ENCODE measurements around the gene TM9SF3. TPM values are rescaled to one million over a fixed set of nuclear protein-coding genes. Genes with fewer than 3 reads are reported as not detected.

TM9SF3 gene
- total and polyA plus RNA-seq, 2 of the 4 experiments (the other 2 are of a cell fraction) = 33.7 to 61.8 TPM

DNA sequence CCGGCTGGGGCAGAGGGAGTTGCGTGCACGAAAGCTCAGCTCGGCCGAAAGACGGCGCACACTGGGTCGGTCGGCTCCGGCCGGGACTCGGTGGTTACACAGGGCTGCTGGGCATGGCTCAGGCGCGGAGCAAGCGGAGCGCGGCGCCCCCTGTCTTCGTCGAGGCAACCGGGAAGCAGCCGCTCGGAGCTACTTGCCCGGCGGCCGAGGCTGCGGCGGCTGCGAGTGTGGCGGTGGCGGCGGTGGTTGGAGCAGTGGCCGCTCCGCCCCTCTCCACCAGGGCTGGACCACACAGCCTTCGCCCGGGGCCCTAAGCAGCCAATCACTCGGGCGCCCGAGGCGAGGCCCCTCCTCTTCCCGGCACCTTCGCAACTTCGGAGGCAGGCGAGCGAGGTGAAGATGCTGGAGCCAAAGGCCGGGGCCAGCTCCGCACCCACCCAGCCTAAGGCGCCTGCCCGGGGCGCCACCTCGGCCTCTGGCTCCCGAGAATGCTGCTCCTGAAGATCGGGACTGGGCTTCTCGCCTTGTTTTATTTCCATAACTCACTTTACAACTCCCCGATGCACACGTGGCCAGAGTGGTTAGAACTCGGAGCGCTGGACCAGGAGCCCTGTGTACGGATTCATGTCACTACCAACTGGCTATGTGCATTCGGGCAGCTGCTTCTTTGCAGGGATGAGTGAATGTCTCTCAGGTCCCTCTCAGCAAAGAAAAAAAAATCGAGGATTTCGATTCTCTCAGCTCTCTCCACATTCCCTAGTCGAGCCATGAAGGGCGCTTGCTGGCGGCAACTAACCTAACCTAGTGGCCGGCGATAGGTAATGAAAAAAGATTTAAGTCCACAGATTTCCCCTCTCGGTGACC lies 72.9 kb downstream of the TM9SF3 start, which contains the start of gene TLL2:
TSS of gene TLL2 (minus strand) at position 229 of the 864 bp plus-strand sequence. CDS start 241 bp downstream, outside the sequence.
- peaks cover 16% of the 10 kb centered on the region; the same call in 1 of the 2 replicates for H4K20me1 ChIP-seq (ENCODE audit: insufficient read depth, low read length)
- H4K91ac ChIP-seq (ENCODE audit: insufficient read depth, low read depth, low read length) = no peak within 1 kb of the TSS
- H2BK15ac ChIP-seq (ENCODE audit: low read depth, low read length) = no peak within 1 kb of the TSS
- ChIA-PET CTCF (interaction anchor here (0.8 to 2.2 kb wide), 6 partner anchors 9 to 142 kb away, joined by 3 to 9 read pairs (median 4); no protein-coding TSS in a partner anchor), POLR2A (ENCODE audit: unreplicated experiment) (no interaction called here)
- H3K14ac ChIP-seq (replicated peaks; ENCODE audit: low read depth, low read length) = no peak within 1 kb of the TSS
- peak within 1 kb of the TSS; percentile 90 for H2AFZ ChIP-seq (replicated peaks; ENCODE audit: low read length, poor library complexity)
- H3K23ac ChIP-seq (ENCODE audit: low read depth, low read length) = no peak within 1 kb of the TSS
- no peaks in the 10 kb centered on the region for H3K9me3 ChIP-seq (ENCODE audit: control insufficient read depth, insufficient read depth, low read length)
- H2BK120ac ChIP-seq (ENCODE audit: low read depth, low read length) = no peak within 1 kb of the TSS
- no peaks in the 10 kb centered on the region; the same call in 1 of the 2 replicates for H3K4me1 ChIP-seq (ENCODE audit: control insufficient read depth, insufficient read depth, low read length)
- peak; percentile 95 for ATAC-seq (ENCODE audit: low read depth)
- H3K9me1 ChIP-seq (ENCODE audit: insufficient read depth, low read length) = peaks cover 8% of the 10 kb centered on the region; the same call in 1 of the 2 replicates
- H3K56ac ChIP-seq (ENCODE audit: extremely low read depth, insufficient read depth, low read length) = no peak within 1 kb of the TSS
- no peak within 1 kb of the TSS for H3K27ac ChIP-seq (ENCODE audit: insufficient read depth, low read length)
- H3K36me3 ChIP-seq (ENCODE audit: control insufficient read depth, insufficient read depth, low read length) = peaks cover 3% of the 10 kb centered on the region; the same call in 1 of the 2 replicates
- no peak within 1 kb of the TSS for H3K18ac ChIP-seq (ENCODE audit: low read depth, low read length)
- H2BK20ac ChIP-seq (ENCODE audit: low read depth, low read length) = no peak within 1 kb of the TSS
- dilution Hi-C loops (cut with HindIII; ENCODE audit: low sequenced_read_pairs, unreplicated experiment) (no loop called here), intact Hi-C loops (cut with micrococcal nuclease) (loop anchor here (1.0 to 5.0 kb wide), 4 partner anchors 139 to 318 kb away; partner anchors contain the start of gene LCOR), in situ Hi-C loops (cut with MboI; ENCODE audit: low sequenced_read_pairs) (loop anchor here (10.0 kb wide), 1 partner anchor 119 kb away; no protein-coding TSS in a partner anchor)
- peak; percentile 84 for DNase-seq
- 0 out of 4 replicates have a peak, but pooled peaks cover 0 to 6% of the 10 kb centered on the region in 2 experiments for H3K79me1 ChIP-seq (ENCODE audit: low read depth in 1 of 2, low read length in 2 of 2)
- H3K4me2 ChIP-seq (ENCODE audit: low read depth, low read length) = peak within 1 kb of the TSS; percentile 90
- peaks cover 21% of the 10 kb centered on the region for H3K27me3 ChIP-seq (ENCODE audit: control insufficient read depth, insufficient read depth, low read length)
- no peak within 1 kb of the TSS for H3K9ac ChIP-seq (ENCODE audit: low read depth, low read length)
- no peak within 1 kb of the TSS for H2BK5ac ChIP-seq (ENCODE audit: low read depth, low read length, poor library complexity, severe bottlenecking)
- no peak within 1 kb of the TSS for H4K5ac ChIP-seq (ENCODE audit: low read depth, low read length)
- H3K4me3 ChIP-seq (ENCODE audit: insufficient read depth, low read depth, low read length) = peak within 1 kb of the TSS; percentile 32
- WGBS, 2 experiments (ENCODE audit: extremely low coverage in 2 of 2, insufficient read length in 1 of 2) = 1% methylated on average over 19 of the region's 68 CpGs; no CpG with 5 or more reads in 1 of the 2 experiments
- no TSS peak for BruUV-seq (replicated peaks)
- H3K4ac ChIP-seq (ENCODE audit: low read depth, low read length) = no peak within 1 kb of the TSS
- H2AK5ac ChIP-seq (ENCODE audit: low read depth, low read length) = no peak within 1 kb of the TSS
- peak within 1 kb of the TSS; percentile 35 for H2AK9ac ChIP-seq (replicated peaks; ENCODE audit: low read depth, low read length, poor library complexity)
- H4K8ac ChIP-seq (ENCODE audit: low read depth in 2 of 2, low read length in 2 of 2) = no peak within 1 kb of the TSS
- TF ChIP-seq FOS (IDR thresholded peaks at IDR 0.05; ENCODE audit: low read depth, low read length) (no peak; the same call in 1 of the 2 replicates), MAZ (IDR thresholded peaks at IDR 0.05; ENCODE audit: borderline replicate concordance, low read depth, low read length) (no peak), MXI1 (IDR thresholded peaks at IDR 0.05; ENCODE audit: borderline replicate concordance, low read depth, low read length) (no peak), ELK1 (IDR thresholded peaks at IDR 0.05; ENCODE audit: borderline replicate concordance, low read depth, low read length) (no peak), RFX5 (IDR thresholded peaks at IDR 0.05; ENCODE audit: low read depth, low read length) (no peak), CEBPB (IDR thresholded peaks at IDR 0.05; ENCODE audit: low read depth, low read length) (no peak), RAD21 (IDR thresholded peaks at IDR 0.05; ENCODE audit: low read length) (peak; percentile 34; the same call in 1 of the 2 replicates), MAFK (IDR thresholded peaks at IDR 0.05; ENCODE audit: low read depth, low read length) (no peak), BHLHE40 (IDR thresholded peaks at IDR 0.05; ENCODE audit: low read depth, low read length) (no peak), NFE2L2 (IDR thresholded peaks at IDR 0.05; ENCODE audit: low read depth, low read length) (no peak), SMC3 (IDR thresholded peaks at IDR 0.05; ENCODE audit: low read depth, low read length) (peak; percentile 35; the same call in 1 of the 2 replicates), POLR2A (IDR thresholded peaks at IDR 0.05; ENCODE audit: low read depth, low read length) (no peak), USF2 (IDR thresholded peaks at IDR 0.05; ENCODE audit: low read depth, low read length) (peak; percentile 40; the same call in 1 of the 2 replicates), RCOR1 (IDR thresholded peaks at IDR 0.05; ENCODE audit: insufficient replicate concordance, low read length) (peak; percentile 11)
